Heart right ventricle (tissue), 16 donors: Measurements from ENCODE around the gene EXOSC2. TPM values are rescaled to one million over a fixed set of nuclear protein-coding genes. Genes with fewer than 3 reads are reported as not detected.
A peak's percentile ranks its signal among the peaks of the same experiment; 100 is the strongest.

ENCODE experiments used
- ATAC-seq, 8 donors: fragments of 200-7000 bp; cut with Tn5 transposase; one replicate each; pipeline ENCODE4 v1.9.1; 2020; ENCODE audit warnings: mild to moderate bottlenecking in 8 of 8, moderate library complexity in 8 of 8, moderate number of reproducible peaks in 1 of 8
- DNase-seq, 2 donors: peaks; one replicate each; pipeline ENCODE4 v3.0.0-alpha.2; 2020
- H3K27ac ChIP-seq, 10 donors: fragments of 200-600 bp; sonication (generic) in 2 of 10; one replicate each; pipeline versions ENCODE4 v1.5.0 to v1.8.0; 2020 to 2022; ENCODE audit warnings: mild to moderate bottlenecking in 3 of 10
- H3K27me3 ChIP-seq, 7 donors: fragments of 200-600 bp; one replicate each; pipeline ENCODE4 v1.8.0; 2021 to 2022; ENCODE audit warnings: mild to moderate bottlenecking in 2 of 7
- H3K36me3 ChIP-seq, 9 donors: fragments of 200-600 bp; sonication (generic) in 1 of 9; one replicate each; pipeline versions ENCODE4 v1.5.0 to v1.8.0; 2020 to 2022; ENCODE audit warnings: mild to moderate bottlenecking in 2 of 9
- H3K4me1 ChIP-seq, 9 donors: fragments of 200-600 bp; sonication (generic) in 1 of 9; one replicate each; pipeline versions ENCODE4 v1.5.0 to v1.8.0; 2020 to 2022; ENCODE audit warnings: mild to moderate bottlenecking in 4 of 9
- H3K4me3 ChIP-seq, 10 donors: fragments of 200-600 bp; sonication (generic) in 2 of 10; one replicate each; pipeline versions ENCODE4 v1.5.0 to v1.8.0; 2020 to 2022; ENCODE audit warnings: mild to moderate bottlenecking in 7 of 10, moderate library complexity in 2 of 10
- H3K9me3 ChIP-seq, 11 donors: fragments of 200-600 bp in 10 of 11; sonication (generic) in 2 of 11; one replicate each; pipeline versions ENCODE4 v1.5.0 to v1.8.0; 2013 to 2022; ENCODE audit warnings: mild to moderate bottlenecking in 2 of 11, control low read depth in 1 of 11, moderate library complexity in 1 of 11
- WGBS, 2 donors: extraction: QIAGEN DNeasy Blood & Tissue Kit; methylation state at CpG; one replicate each; pipeline ENCODE4 v1.1.7; 2013; ENCODE audit warnings: inconsistent platforms in 1 of 2; 5-methylcytosine and 5-hydroxymethylcytosine counted together
- intact Hi-C, 10 donors: fragments of 100-400 bp; cut with DNase I; formaldehyde crosslinking; loops; one replicate each; pipeline versions ENCODE4 v1.11.1 to v1.14.2; 2022
- long read RNA-seq, 3 donors: library from polyadenylated mRNA; unstranded; transcript quantifications; one replicate each; pipeline ENCODE4 v2.0.0, GENCODE V29; 2020 to 2021
- polyA plus RNA-seq, 2 donors: library from polyadenylated mRNA; stranded (reverse); fragments of 200-250 nt; gene quantifications; one replicate each; pipeline ENCODE4 v1.2.3, GENCODE V29; 2013
- total RNA-seq, 10 donors: library from RNA; stranded (reverse); fragmentation: NEBNext Ultra II Directional in 3 of 10; extraction: Animal tissue kit (Norgen Biotek cat#: 25700) in 3 of 10; gene quantifications; one replicate each; pipeline versions ENCODE4 v1.2.1 to v1.2.4, GENCODE V29; 2021 to 2023
- TF ChIP-seq, protein P1 (sequence below), 9 donors: fragments of 200-600 bp; sonication (generic) in 2 of 9; IDR thresholded peaks; one replicate each; pipeline versions ENCODE4 v1.5.0 to v1.8.0; 2021 to 2022; ENCODE audit warnings: antibody characterized with exemption in 9 of 9, mild to moderate bottlenecking in 5 of 9, moderate library complexity in 1 of 9
- donor health status: Arrhythmogenic right ventricular cardiomyopathy.
- donor health status: ischemic (EF 13 %, LVEDD 7.1; RV severe dilation, severe dysfunction).
- donor health status: healthy with polysubstance abuse.
- donor health status: DM: no; HTN: yes; CAD: no.
- donor health status: DM: no; HTN: no; CAD: no.
- donor health status: ischemic (EF 25% LVEDD 6.9; RV normal size, moderate dysfunction).
- donor health status: ischemic (EF 25% LVEDD 5.7; RV mildly dilated, moderate dysfunction).
- donor health status: healthy.
- donor health status: DM: yes; HTN: yes; CAD: no.
- donor health status: Ischemic cardiomyopathy.
- donor health status: ischemic (EF 35%, LVEDD 5.7; RV mildly dilated, moderate dysfunction).
- donor health status: nonischemic (EF 11% LVEDD 7.7; RV severe dilation, severe dysfunction).
- donor health status: DM: yes; HTN: yes; CAD: no.
- donor health status: PGD.
- donor health status: ischemic (EF 29% LVEDD 5.4; RV normal size, mild dysfunction).
- donor health status: nonischemic (EF 23%, LVEDD 6.1; RV moderate dilation, normal function).

EXOSC2 gene, protein sequence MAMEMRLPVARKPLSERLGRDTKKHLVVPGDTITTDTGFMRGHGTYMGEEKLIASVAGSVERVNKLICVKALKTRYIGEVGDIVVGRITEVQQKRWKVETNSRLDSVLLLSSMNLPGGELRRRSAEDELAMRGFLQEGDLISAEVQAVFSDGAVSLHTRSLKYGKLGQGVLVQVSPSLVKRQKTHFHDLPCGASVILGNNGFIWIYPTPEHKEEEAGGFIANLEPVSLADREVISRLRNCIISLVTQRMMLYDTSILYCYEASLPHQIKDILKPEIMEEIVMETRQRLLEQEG
- 10 to 100 TPM; 11.9 to 17.7 (median 13.1) TPM for total RNA-seq
- 10 to 100 TPM; 10.8 to 15.0 TPM for polyA plus RNA-seq
- long read RNA-seq, donor 1, transcript EXOSC2-204 (9 exons, 2,040 nt): major isoform, 5 of 6 reads
- long read RNA-seq, donor 1, partial matches to known transcripts: 0 of 6 reads
- long read RNA-seq, donor 1, other reads (novel, unspliced or antisense): 1 of 6 reads
- long read RNA-seq, donor 2, partial matches to known transcripts: 0 of 6 reads
- long read RNA-seq, donor 2, other reads (novel, unspliced or antisense): 1 of 6 reads
- long read RNA-seq, donor 3, transcript EXOSC2-204 (9 exons, 2,040 nt): major isoform, 26 of 28 reads
- long read RNA-seq, donor 3, partial matches to known transcripts: 0 of 28 reads
- long read RNA-seq, donor 3, other reads (novel, unspliced or antisense): 2 of 28 reads

DNA sequence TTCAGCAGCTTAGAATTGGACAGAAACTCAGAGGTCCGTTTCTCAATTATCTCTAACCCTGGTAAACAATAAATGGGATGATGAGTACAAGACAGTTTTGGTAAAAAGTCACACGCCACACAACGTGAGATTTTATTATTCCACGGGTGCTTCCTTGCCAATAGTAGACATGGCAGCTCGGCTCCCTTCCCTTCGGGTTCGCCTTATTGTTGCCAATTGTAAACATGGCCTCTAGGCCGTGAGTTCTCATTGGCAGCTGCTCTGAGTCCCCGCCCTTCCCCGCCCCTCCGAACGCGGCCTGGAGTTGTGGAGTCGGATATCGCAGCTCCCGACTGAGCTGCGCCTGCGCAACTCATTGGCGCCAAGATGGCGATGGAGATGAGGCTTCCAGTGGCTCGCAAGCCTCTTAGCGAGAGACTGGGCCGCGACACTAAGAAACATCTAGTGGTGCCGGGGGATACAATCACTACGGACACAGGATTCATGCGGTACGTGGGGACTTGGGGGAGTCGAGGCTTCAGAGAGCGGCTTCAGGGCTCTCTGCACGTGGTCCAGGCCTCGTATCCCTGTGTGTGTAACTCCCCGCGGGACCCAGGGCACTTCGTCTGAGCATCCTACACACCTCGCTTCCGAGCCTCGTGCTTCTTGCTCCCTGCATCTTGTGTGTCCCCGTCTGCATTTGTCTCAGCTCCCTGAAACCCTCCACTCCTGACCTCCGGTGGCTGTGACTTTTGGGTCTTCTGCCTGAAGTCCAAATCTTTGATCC is at the start of gene EXOSC2:
Gene EXOSC2, plus strand, starts transcription at position 355 of the 766 bp plus-strand sequence. Its CDS starts 12 bp downstream, at position 367.
- no peaks in the 10 kb centered on the region for H3K27me3 ChIP-seq
- H3K27ac ChIP-seq: peak within 1 kb of the TSS in 9 of 10 donors; percentile 9 to 74 (median 63)
- TF ChIP-seq, protein P1, sequence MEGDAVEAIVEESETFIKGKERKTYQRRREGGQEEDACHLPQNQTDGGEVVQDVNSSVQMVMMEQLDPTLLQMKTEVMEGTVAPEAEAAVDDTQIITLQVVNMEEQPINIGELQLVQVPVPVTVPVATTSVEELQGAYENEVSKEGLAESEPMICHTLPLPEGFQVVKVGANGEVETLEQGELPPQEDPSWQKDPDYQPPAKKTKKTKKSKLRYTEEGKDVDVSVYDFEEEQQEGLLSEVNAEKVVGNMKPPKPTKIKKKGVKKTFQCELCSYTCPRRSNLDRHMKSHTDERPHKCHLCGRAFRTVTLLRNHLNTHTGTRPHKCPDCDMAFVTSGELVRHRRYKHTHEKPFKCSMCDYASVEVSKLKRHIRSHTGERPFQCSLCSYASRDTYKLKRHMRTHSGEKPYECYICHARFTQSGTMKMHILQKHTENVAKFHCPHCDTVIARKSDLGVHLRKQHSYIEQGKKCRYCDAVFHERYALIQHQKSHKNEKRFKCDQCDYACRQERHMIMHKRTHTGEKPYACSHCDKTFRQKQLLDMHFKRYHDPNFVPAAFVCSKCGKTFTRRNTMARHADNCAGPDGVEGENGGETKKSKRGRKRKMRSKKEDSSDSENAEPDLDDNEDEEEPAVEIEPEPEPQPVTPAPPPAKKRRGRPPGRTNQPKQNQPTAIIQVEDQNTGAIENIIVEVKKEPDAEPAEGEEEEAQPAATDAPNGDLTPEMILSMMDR (IDR thresholded peaks at IDR 0.05): no peak
- intact Hi-C loops: loop anchor here in 1 of 10 donors (10.0 kb wide), 1 partner anchor 421 kb away; no protein-coding TSS in a partner anchor
- H3K9me3 ChIP-seq: no peaks in the 10 kb centered on the region
- H3K4me3 ChIP-seq: peak within 1 kb of the TSS; percentile 24 to 84 (median 75)
- H3K36me3 ChIP-seq: peaks cover 0 to 35% (median 16%) of the 10 kb centered on the region in 9 donors
- H3K4me1 ChIP-seq: peaks cover 0 to 30% (median 21%) of the 10 kb centered on the region in 9 donors
- 0 to 1% methylated on average over 40 of the region's 40 CpGs for WGBS, 2 donors
- DNase-seq: peak; percentile 98 to 99
- peak; percentile 94 to 99 (median 98) for ATAC-seq

DNA sequence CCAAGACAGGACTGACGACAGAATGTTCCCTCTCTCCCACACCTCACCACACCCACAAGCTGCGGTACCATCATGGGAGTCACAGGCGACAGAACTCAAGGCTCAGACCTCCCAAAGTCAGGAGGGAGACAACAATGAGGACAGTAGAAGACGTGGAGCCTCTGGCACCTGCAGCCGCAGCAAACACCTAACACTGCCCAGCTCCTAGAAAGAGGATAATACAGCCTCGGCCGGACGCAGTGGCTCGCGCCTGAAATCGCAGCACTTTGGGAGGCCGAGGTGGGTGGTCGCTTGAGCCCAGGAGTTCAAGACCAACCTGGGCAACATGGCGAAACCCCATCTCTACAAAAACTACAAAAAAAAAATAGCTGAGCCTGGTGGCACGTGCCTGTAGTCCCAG is 42.4 kb upstream of the EXOSC2 start:
- Histone ChIP-seq H3K27ac (no peak overlapping the region), H3K27me3 (peaks cover 0 to 64% (median 28%) of the 10 kb centered on the region in 7 donors), H3K36me3 (no peaks in the 10 kb centered on the region), H3K4me3 (no peak overlapping the region), H3K4me1 (no peaks in the 10 kb centered on the region), H3K9me3 (peaks cover 0 to 3% (median 0%) of the 10 kb centered on the region in 11 donors)
- WGBS, 2 donors: 80 to 85% methylated on average over 15 of the region's 15 CpGs
- ATAC-seq: no peak
- intact Hi-C loops: no loop called here
- no peak for DNase-seq
- TF ChIP-seq, protein P1 (IDR thresholded peaks at IDR 0.05): no peak

DNA sequence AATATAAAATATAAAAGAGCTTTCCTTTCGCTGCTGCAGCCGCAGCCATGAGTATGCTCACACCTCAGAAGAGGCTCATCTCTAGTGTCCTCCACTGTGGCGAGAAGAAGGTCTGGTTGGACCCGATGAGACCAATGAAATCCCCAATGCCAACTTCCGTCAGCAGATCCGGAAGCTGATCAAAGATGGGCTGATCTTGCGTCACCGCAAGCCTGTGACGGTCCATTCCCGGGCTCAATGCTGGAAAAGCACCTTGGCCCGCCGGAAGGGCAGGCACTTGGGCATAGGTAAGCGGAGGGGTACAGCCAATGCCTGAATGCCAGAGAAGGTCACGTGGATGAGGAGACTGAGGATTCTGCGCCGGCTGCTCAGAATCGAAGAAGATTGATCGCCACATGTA is 41.8 kb upstream of the EXOSC2 start:
- intact Hi-C loops: no loop called here
- DNase-seq: no peak
- no peak for ATAC-seq
- H3K27me3 ChIP-seq: peaks cover 0 to 70% (median 33%) of the 10 kb centered on the region in 7 donors
- 94% methylated on average over 18 of the region's 18 CpGs for WGBS, 2 donors
- TF ChIP-seq, protein P1 (IDR thresholded peaks at IDR 0.05): no peak
- H3K4me1 ChIP-seq: no peaks in the 10 kb centered on the region
- H3K27ac ChIP-seq: no peak overlapping the region
- H3K4me3 ChIP-seq: no peak overlapping the region
- H3K9me3 ChIP-seq: no peaks in the 10 kb centered on the region
- H3K36me3 ChIP-seq: no peaks in the 10 kb centered on the region

DNA sequence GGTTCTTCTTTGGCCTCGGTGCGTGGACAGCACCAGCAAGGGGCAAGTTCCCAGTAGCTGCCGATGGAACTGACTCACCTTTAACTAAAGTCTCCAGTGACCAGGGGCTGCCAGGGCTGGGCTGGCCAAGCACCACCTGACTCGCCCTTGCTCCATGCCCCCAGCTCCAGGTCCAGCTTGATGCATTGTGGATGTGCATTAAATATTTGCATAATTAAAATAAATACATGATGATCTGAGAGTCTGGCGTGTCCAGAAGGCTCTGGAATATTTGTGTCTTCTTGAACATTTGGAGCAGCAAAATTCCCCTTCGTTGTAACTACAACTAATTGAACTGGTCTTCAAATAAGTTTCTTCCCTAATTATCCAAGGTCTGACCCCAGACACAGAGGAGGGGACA is 38.7 kb upstream of the EXOSC2 start:
- ATAC-seq: no peak

More for the DNA sequence above, 38.7 kb upstream of the EXOSC2 start:
- TF ChIP-seq, protein P1 (IDR thresholded peaks at IDR 0.05): no peak
- H3K27me3 ChIP-seq: peaks cover 20 to 85% (median 59%) of the 10 kb centered on the region in 7 donors
- H3K27ac ChIP-seq: no peak overlapping the region
- intact Hi-C loops: no loop called here
- DNase-seq: no peak
- no peaks in the 10 kb centered on the region for H3K9me3 ChIP-seq
- no peaks in the 10 kb centered on the region for H3K36me3 ChIP-seq
- H3K4me3 ChIP-seq: no peak overlapping the region
- WGBS, 2 donors: 80 to 84% methylated on average over 6 of the region's 6 CpGs
- H3K4me1 ChIP-seq: peaks cover 0 to 5% (median 3%) of the 10 kb centered on the region in 9 donors
